ENCODE measurements around the gene BACH1.

DNA sequence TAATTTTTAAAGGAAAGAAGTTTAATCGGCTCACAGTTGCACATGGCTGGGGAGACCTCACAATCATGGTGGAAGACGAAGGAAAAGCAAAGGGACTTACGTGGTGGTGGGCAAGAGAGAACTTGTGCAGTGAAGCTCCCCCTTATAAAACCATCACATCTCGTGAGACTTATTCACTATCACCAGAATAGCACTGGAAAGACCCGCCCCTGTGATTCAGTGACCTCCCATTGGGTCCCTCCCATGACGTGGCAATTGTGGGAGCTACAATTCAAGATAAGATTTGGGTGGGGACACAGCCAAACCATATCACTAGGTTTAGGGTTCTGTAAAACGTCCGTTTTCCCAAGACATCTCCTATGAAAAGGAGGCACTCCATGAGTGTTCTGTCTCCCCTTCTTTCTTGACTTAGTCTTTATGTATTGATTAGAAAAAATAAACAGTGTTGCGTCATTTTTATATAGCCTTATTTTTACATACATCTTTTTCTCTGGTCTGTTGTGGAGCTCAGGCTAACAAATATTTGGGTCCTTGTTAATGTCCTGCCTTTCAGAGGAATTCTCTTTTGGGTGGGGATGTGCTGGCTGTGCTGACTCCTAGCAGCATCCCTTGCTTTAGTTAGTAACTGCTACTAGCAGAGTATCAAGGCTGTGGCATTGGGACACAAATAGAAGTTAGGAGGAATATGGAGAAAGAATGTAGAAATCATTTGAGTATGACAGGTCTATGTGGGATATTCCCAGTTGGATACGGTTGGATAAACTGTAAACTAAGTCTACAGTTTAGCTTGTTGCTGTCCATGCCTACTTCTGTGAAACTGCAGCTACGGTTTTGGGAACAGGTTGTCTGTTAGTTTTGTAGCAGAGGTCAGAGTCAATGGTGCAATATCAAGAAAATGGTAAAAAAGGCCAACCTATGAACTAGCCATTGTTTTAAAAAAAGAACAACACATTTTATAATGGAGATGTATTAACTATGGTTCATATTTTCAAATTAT is 23.5 kb downstream of the BACH1 start:
- TF ChIP-seq, protein P1, sequence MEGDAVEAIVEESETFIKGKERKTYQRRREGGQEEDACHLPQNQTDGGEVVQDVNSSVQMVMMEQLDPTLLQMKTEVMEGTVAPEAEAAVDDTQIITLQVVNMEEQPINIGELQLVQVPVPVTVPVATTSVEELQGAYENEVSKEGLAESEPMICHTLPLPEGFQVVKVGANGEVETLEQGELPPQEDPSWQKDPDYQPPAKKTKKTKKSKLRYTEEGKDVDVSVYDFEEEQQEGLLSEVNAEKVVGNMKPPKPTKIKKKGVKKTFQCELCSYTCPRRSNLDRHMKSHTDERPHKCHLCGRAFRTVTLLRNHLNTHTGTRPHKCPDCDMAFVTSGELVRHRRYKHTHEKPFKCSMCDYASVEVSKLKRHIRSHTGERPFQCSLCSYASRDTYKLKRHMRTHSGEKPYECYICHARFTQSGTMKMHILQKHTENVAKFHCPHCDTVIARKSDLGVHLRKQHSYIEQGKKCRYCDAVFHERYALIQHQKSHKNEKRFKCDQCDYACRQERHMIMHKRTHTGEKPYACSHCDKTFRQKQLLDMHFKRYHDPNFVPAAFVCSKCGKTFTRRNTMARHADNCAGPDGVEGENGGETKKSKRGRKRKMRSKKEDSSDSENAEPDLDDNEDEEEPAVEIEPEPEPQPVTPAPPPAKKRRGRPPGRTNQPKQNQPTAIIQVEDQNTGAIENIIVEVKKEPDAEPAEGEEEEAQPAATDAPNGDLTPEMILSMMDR (IDR thresholded peaks at IDR 0.05), result no peak
- no peak for TF ChIP-seq POLR2A (IDR thresholded peaks at IDR 0.05)
